Choroid plexus epithelial cell (primary cell): ENCODE results near the gene XRCC1.

Source experiments
- DNase-seq: peaks from one replicate; pipeline ENCODE4 v3.0.0-alpha.2; 2010; ENCODE audit warnings: low read depth
- H3K4me3 ChIP-seq: 2 replicates; pipeline ENCODE4 v1.5.1; 2011; ENCODE audit warnings: low read depth, mild to moderate bottlenecking, control low read depth, low read length, moderate library complexity
- CTCF ChIP-seq: conservative IDR thresholded peaks from 2 replicates; pipeline ENCODE4 v1.5.1; 2011; ENCODE audit warnings: low read depth, mild to moderate bottlenecking, control low read depth, inconsistent platforms, low read length, moderate library complexity

XRCC1 gene

DNA sequence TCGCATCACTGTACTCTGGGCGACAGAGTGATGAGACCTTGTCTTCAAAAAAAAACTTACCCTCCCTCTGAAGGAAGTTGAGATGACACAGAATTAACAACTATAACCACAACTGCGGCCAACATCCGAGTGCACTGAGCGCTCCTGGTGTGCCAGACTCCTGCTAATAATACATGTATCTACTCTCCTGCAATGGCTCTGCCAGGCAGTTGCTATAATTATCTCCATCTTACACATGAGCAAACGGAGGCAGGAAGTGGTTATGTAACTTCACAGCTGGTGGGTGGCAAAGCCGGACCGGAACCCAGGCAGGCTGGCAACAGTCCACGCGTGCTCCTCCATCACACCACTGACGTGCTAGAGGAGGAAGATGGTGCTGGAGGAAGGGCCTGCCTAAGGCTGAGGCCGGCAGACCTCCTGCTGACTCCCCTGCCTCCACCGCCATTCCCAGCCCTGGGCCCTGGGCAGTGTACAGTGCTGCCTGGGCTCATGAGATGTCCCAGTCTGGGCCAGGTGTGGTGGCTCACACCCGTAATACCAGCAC, 12.6 kb downstream of the XRCC1 start:
- TF ChIP-seq CTCF: no peak
- no peak overlapping the region for H3K4me3 ChIP-seq
- DNase-seq: peak; percentile 89

DNA sequence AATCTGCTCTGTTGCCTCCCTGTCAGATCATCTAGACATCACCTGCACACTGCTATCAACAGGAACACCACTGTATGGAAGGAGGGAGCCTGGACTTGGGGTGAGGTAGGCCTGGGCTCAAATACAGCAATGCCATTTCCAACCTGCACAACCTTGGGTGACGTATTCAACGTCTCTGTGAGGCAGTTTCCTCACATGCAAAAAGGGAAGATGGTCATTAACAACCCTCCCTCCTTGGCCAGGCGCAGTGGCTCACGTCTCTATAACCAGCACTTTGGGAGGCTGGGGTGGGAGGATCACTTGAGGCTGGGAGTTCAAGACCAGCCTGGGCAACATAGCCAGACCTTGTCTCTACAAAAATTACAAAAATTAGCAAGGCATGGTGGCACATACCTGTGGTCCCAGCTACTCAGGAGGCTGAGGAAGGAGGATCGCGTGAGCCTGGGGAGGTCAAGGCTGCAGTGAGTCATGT, 13.1 kb downstream of the XRCC1 start:
- DNase-seq: no peak
- no peak overlapping the region for H3K4me3 ChIP-seq
- no peak for TF ChIP-seq CTCF

DNA sequence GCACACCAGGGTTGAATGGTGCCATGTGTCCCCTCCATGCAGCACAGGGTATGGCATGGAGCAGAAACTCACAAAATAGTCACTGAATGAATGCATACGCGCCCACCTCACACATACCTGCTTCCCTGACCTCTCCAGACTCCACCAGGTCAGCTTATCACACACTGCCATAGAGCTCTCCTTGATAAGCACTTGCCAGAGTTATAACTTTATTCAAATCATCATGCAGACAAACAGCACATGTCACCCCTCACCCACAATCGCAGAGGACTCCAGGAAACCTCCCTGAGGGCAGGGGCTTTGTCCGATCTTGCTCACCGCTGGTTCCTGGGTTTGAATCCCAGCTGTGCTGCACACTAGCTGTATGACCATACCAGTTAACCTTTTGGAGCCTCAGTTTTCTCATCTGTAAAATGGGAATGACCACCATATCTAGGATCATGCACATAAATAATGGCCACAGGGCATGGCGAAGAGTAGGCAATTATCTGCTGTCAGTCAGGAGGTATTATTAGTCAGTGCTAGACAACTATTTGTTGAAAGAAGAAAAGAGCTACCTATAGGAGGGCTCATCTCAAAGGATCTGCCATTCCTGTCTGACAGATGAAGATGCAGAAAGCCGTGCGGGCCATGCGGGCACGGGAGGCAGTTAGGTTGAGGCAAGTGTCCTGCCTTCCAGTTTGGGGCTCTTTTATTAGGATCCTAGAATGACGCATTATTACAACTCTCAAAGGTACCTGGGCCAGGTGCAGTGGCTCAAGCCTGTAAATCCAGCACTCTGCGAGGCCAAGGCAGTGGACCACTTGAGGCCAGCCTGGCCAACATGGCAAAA, 14.0 kb downstream of the XRCC1 start:
- no peak for DNase-seq
- H3K4me3 ChIP-seq: no peak overlapping the region
- TF ChIP-seq CTCF: no peak

- no peak overlapping the region for H3K4me3 ChIP-seq
- peak; percentile 52 for TF ChIP-seq CTCF
- DNase-seq: peak; percentile 50
These were observed 14.6 kb downstream of the XRCC1 start for GRCh38 chr19:43560687-43561086.

- DNase-seq: peak; percentile 87
- no peak overlapping the region for H3K4me3 ChIP-seq
- TF ChIP-seq CTCF: peak; percentile 97
These were observed 20.0 kb downstream of the XRCC1 start for GRCh38 chr19:43555185-43555770.

DNA sequence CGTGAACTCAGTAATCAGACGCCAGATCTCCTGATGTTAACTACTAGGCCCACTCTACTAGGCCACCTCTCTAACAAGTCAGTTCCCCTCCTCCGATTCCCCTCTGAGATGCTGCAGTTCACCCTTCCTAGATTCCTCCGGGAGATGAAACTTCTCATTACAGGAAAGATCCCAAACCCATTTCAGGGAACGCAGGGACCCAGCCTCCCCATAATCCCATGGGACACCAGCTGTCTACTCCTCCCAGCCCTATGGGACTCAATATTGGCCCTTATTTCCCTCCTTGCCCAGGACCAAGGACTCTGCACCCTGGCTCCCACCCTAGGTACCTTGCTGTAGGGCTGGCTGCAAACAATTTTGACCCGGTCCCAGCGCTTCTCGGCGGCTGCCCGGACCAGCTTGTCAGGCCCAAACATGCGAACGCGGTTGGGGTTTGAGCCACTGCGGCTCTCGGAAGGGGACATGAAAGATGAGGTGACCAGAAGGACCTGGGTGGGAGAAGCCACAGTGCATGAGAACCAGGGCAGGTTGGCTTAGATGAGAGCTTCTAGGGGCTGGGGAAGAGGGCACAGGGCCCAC, 20.9 kb downstream of the XRCC1 start:
- TF ChIP-seq CTCF: no peak
- no peak overlapping the region for H3K4me3 ChIP-seq
- DNase-seq: no peak
